GM23338 (cell line): ENCODE data around the gene NFATC1. TPM values are rescaled to one million over a fixed set of nuclear protein-coding genes. Genes with fewer than 3 reads are reported as not detected.
A peak's percentile ranks its signal among the peaks of the same experiment; 100 is the strongest.

Experiments used
- ATAC-seq: fragments of 200-7000 bp; cut with Tn5 transposase; 3 replicates; pipeline ENCODE4 v1.9.1; 2020
- DNase-seq: peaks from one replicate; pipeline ENCODE4 v3.0.0-alpha.2; 2015; ENCODE audit warnings: low spot score
- H2AFZ ChIP-seq: fragments of 200-600 bp; sonication (generic); 2 replicates; pipeline ENCODE4 v1.8.0; 2016; ENCODE audit warnings: antibody characterized with exemption, mild to moderate bottlenecking, moderate library complexity
- H3F3A ChIP-seq: fragments of 200-600 bp; sonication (generic); replicated peaks from 2 replicates; pipeline ENCODE4 v1.8.0; 2017; ENCODE audit warnings: antibody characterized with exemption, mixed run types, low read depth
- H3K27ac ChIP-seq: fragments of 200-600 bp; sonication (generic); 2 replicates; pipeline ENCODE4 v1.6.1; 2016; ENCODE audit warnings: low read depth
- H3K27me3 ChIP-seq: fragments of 200-600 bp; sonication (generic); 2 replicates; pipeline ENCODE4 v1.8.0; 2016; ENCODE audit warnings: mild to moderate bottlenecking, mixed run types, moderate library complexity; ENCODE audit not compliant: insufficient read depth
- H3K36me3 ChIP-seq: fragments of 200-600 bp; sonication (generic); 2 replicates; pipeline ENCODE4 v1.8.0; 2016; ENCODE audit warnings: mild to moderate bottlenecking; ENCODE audit not compliant: insufficient read depth
- H3K4me1 ChIP-seq: fragments of 200-600 bp; sonication (generic); 2 replicates; pipeline ENCODE4 v1.8.0; 2016; ENCODE audit warnings: mild to moderate bottlenecking, moderate library complexity; ENCODE audit not compliant: insufficient read depth
- H3K4me2 ChIP-seq: fragments of 200-600 bp; sonication (generic); 2 replicates; pipeline ENCODE4 v1.7.1; 2017; ENCODE audit warnings: mixed run types
- H3K4me3 ChIP-seq: fragments of 200-600 bp; sonication (generic); 2 replicates; pipeline ENCODE4 v1.6.1; 2016; ENCODE audit warnings: mixed run types
- H3K79me2 ChIP-seq: fragments of 200-600 bp; sonication (generic); replicated peaks from 2 replicates; pipeline ENCODE4 v1.8.0; 2017; ENCODE audit warnings: mild to moderate bottlenecking; ENCODE audit not compliant: insufficient read depth
- H3K9me2 ChIP-seq: fragments of 200-600 bp; sonication (generic); 2 replicates; pipeline ENCODE4 v1.8.0; 2017; ENCODE audit not compliant: insufficient read depth
- H4K20me1 ChIP-seq: fragments of 200-600 bp; sonication (generic); replicated peaks from 2 replicates; pipeline ENCODE4 v1.8.0; 2017; ENCODE audit warnings: mild to moderate bottlenecking; ENCODE audit not compliant: insufficient read depth
- H3K27ac Mint-ChIP-seq: 2 replicates; pipeline ENCODE4 v1.8.0; 2020; ENCODE audit warnings: inconsistent platforms, mild to moderate bottlenecking, moderate library complexity, mixed read lengths
- H3K27me3 Mint-ChIP-seq: 3 replicates; pipeline ENCODE4 v1.8.0; 2022; ENCODE audit warnings: low read depth, mild to moderate bottlenecking, moderate library complexity, mixed read lengths, inconsistent platforms; ENCODE audit not compliant: insufficient read depth, poor library complexity
- H3K36me3 Mint-ChIP-seq: 3 replicates; pipeline ENCODE4 v1.8.0; 2021; ENCODE audit warnings: low read depth, mild to moderate bottlenecking, inconsistent platforms, moderate library complexity, mixed read lengths
- H3K4me1 Mint-ChIP-seq: 3 replicates; pipeline ENCODE4 v1.8.0; 2020; ENCODE audit warnings: mild to moderate bottlenecking, inconsistent platforms, mixed read lengths
- H3K4me3 Mint-ChIP-seq: 3 replicates; pipeline ENCODE4 v1.8.0; 2021; ENCODE audit warnings: moderate library complexity, mild to moderate bottlenecking, inconsistent platforms, mixed read lengths
- H3K9me3 Mint-ChIP-seq: 3 replicates; pipeline ENCODE4 v1.8.0; 2020; ENCODE audit warnings: moderate library complexity, mild to moderate bottlenecking, inconsistent platforms, mixed read lengths
- CREB1 ChIP-seq: fragments of 250-450 bp; sonication (Bioruptor Pico); IDR thresholded peaks from 2 replicates; pipeline ENCODE4 v1.5.0; 2020; ENCODE audit warnings: low read depth, mild to moderate bottlenecking, moderate library complexity
- EZH2 ChIP-seq: fragments of 200-600 bp; sonication (generic); IDR thresholded peaks from one replicate; pipeline ENCODE4 v1.8.0; 2017; ENCODE audit warnings: antibody characterized with exemption, mild to moderate bottlenecking, low read depth; ENCODE audit not compliant: unreplicated experiment
- EZH2phosphoT487 ChIP-seq: fragments of 200-600 bp; sonication (generic); IDR thresholded peaks from one replicate; pipeline ENCODE4 v1.8.1; 2018; ENCODE audit warnings: antibody characterized with exemption; ENCODE audit not compliant: unreplicated experiment
- JUNB ChIP-seq: IDR thresholded peaks from one replicate; pipeline ENCODE4 v1.6.1; 2016; ENCODE audit warnings: antibody characterized with exemption; ENCODE audit not compliant: unreplicated experiment
- NANOG ChIP-seq: IDR thresholded peaks from 2 replicates; pipeline ENCODE4 v1.6.1; 2016; ENCODE audit warnings: antibody characterized with exemption, borderline replicate concordance
- POLR2AphosphoS5 ChIP-seq: IDR thresholded peaks from 2 replicates; pipeline ENCODE4 v1.6.1; 2016; ENCODE audit warnings: antibody characterized with exemption, low read depth
- STAT1 ChIP-seq: IDR thresholded peaks from one replicate; pipeline ENCODE4 v1.6.1; 2016; ENCODE audit warnings: antibody characterized with exemption; ENCODE audit not compliant: unreplicated experiment
- ZNF114 ChIP-seq: fragments of 250-450 bp; sonication (Bioruptor Pico); IDR thresholded peaks from 2 replicates; pipeline ENCODE4 v1.5.0; 2020; ENCODE audit warnings: mild to moderate bottlenecking, moderate library complexity
- ZNF331 ChIP-seq: fragments of 250-450 bp; sonication (Bioruptor Pico); IDR thresholded peaks from 2 replicates; pipeline ENCODE4 v1.5.0; 2020; ENCODE audit warnings: low read depth, mild to moderate bottlenecking, moderate library complexity
- polyA plus RNA-seq: library from polyadenylated mRNA; unstranded; fragments of >200 nt; fragmentation: Nextera tagmentation; extraction: Ambion mirVana; gene quantifications from 2 replicates; pipeline ENCODE4 v1.2.1, GENCODE V29; 2016
- total RNA-seq: library from RNA; depleted of rRNA; stranded (reverse); fragments of >200 nt; shearing (Covaris generic); gene quantifications from 2 replicates; pipeline ENCODE4 v1.2.3, GENCODE V29; 2014
- TF ChIP-seq, protein P1 (sequence below): fragments of 250-450 bp; sonication (Bioruptor Pico); IDR thresholded peaks from 2 replicates; pipeline ENCODE4 v1.5.0; 2020; ENCODE audit warnings: mild to moderate bottlenecking, moderate library complexity
- TF ChIP-seq, protein P2 (sequence below): IDR thresholded peaks from one replicate; pipeline ENCODE4 v1.6.1; 2018; ENCODE audit warnings: antibody characterized with exemption; ENCODE audit not compliant: unreplicated experiment
- TF ChIP-seq, protein P3 (sequence below): IDR thresholded peaks from 2 replicates; pipeline ENCODE4 v1.6.1; 2016; ENCODE audit warnings: antibody characterized with exemption
- TF ChIP-seq, protein P4 (sequence below), 2 experiments: fragments of 200-600 bp in 1 of 2; sonication (generic) in 1 of 2; conservative IDR thresholded peaks; 2 replicates each; pipeline versions ENCODE4 v1.5.1 to v1.6.1; 2016 to 2017; ENCODE audit warnings: antibody characterized with exemption in 2 of 2, low read depth in 2 of 2, mild to moderate bottlenecking in 2 of 2, moderate library complexity in 1 of 2

The NFATC1 gene
- total and polyA plus RNA-seq, 2 experiments from 2014 or later = 3.9 to 6.4 TPM

DNA sequence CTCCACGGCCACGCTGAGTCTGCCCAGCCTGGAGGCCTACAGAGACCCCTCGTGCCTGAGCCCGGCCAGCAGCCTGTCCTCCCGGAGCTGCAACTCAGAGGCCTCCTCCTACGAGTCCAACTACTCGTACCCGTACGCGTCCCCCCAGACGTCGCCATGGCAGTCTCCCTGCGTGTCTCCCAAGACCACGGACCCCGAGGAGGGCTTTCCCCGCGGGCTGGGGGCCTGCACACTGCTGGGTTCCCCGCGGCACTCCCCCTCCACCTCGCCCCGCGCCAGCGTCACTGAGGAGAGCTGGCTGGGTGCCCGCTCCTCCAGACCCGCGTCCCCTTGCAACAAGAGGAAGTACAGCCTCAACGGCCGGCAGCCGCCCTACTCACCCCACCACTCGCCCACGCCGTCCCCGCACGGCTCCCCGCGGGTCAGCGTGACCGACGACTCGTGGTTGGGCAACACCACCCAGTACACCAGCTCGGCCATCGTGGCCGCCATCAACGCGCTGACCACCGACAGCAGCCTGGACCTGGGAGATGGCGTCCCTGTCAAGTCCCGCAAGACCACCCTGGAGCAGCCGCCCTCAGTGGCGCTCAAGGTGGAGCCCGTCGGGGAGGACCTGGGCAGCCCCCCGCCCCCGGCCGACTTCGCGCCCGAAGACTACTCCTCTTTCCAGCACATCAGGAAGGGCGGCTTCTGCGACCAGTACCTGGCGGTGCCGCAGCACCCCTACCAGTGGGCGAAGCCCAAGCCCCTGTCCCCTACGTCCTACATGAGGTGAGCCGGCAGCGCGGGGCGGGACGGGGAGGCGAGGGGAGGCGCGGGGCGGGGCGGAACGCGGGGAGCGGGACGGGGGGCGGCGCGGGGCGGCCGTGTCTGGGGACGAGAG lies 15.2 kb downstream of the NFATC1 start:
- H2AFZ ChIP-seq = no peak overlapping the region
- TF ChIP-seq ZNF331 (no peak), EZH2 (no peak), EZH2phosphoT487 (no peak), NANOG (no peak), STAT1 (no peak), ZNF114 (CRISPR knock-in tag) (no peak), POLR2AphosphoS5 (no peak), JUNB (no peak), CREB1 (CRISPR knock-in tag) (no peak)
- TF ChIP-seq, protein P1, sequence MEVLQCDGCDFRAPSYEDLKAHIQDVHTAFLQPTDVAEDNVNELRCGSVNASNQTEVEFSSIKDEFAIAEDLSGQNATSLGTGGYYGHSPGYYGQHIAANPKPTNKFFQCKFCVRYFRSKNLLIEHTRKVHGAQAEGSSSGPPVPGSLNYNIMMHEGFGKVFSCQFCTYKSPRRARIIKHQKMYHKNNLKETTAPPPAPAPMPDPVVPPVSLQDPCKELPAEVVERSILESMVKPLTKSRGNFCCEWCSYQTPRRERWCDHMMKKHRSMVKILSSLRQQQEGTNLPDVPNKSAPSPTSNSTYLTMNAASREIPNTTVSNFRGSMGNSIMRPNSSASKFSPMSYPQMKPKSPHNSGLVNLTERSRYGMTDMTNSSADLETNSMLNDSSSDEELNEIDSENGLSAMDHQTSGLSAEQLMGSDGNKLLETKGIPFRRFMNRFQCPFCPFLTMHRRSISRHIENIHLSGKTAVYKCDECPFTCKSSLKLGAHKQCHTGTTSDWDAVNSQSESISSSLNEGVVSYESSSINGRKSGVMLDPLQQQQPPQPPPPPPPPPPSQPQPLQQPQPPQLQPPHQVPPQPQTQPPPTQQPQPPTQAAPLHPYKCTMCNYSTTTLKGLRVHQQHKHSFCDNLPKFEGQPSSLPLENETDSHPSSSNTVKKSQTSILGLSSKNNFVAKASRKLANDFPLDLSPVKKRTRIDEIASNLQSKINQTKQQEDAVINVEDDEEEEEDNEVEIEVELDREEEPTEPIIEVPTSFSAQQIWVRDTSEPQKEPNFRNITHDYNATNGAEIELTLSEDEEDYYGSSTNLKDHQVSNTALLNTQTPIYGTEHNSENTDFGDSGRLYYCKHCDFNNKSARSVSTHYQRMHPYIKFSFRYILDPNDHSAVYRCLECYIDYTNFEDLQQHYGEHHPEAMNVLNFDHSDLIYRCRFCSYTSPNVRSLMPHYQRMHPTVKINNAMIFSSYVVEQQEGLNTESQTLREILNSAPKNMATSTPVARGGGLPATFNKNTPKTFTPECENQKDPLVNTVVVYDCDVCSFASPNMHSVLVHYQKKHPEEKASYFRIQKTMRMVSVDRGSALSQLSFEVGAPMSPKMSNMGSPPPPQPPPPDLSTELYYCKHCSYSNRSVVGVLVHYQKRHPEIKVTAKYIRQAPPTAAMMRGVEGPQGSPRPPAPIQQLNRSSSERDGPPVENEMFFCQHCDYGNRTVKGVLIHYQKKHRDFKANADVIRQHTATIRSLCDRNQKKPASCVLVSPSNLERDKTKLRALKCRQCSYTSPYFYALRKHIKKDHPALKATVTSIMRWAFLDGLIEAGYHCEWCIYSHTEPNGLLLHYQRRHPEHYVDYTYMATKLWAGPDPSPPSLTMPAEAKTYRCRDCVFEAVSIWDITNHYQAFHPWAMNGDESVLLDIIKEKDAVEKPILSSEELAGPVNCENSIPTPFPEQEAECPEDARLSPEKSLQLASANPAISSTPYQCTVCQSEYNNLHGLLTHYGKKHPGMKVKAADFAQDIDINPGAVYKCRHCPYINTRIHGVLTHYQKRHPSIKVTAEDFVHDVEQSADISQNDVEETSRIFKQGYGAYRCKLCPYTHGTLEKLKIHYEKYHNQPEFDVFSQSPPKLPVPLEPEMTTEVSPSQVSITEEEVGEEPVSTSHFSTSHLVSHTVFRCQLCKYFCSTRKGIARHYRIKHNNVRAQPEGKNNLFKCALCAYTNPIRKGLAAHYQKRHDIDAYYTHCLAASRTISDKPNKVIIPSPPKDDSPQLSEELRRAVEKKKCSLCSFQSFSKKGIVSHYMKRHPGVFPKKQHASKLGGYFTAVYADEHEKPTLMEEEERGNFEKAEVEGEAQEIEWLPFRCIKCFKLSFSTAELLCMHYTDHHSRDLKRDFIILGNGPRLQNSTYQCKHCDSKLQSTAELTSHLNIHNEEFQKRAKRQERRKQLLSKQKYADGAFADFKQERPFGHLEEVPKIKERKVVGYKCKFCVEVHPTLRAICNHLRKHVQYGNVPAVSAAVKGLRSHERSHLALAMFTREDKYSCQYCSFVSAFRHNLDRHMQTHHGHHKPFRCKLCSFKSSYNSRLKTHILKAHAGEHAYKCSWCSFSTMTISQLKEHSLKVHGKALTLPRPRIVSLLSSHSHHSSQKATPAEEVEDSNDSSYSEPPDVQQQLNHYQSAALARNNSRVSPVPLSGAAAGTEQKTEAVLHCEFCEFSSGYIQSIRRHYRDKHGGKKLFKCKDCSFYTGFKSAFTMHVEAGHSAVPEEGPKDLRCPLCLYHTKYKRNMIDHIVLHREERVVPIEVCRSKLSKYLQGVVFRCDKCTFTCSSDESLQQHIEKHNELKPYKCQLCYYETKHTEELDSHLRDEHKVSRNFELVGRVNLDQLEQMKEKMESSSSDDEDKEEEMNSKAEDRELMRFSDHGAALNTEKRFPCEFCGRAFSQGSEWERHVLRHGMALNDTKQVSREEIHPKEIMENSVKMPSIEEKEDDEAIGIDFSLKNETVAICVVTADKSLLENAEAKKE (CRISPR knock-in tag) = no peak
- TF ChIP-seq, protein P2, sequence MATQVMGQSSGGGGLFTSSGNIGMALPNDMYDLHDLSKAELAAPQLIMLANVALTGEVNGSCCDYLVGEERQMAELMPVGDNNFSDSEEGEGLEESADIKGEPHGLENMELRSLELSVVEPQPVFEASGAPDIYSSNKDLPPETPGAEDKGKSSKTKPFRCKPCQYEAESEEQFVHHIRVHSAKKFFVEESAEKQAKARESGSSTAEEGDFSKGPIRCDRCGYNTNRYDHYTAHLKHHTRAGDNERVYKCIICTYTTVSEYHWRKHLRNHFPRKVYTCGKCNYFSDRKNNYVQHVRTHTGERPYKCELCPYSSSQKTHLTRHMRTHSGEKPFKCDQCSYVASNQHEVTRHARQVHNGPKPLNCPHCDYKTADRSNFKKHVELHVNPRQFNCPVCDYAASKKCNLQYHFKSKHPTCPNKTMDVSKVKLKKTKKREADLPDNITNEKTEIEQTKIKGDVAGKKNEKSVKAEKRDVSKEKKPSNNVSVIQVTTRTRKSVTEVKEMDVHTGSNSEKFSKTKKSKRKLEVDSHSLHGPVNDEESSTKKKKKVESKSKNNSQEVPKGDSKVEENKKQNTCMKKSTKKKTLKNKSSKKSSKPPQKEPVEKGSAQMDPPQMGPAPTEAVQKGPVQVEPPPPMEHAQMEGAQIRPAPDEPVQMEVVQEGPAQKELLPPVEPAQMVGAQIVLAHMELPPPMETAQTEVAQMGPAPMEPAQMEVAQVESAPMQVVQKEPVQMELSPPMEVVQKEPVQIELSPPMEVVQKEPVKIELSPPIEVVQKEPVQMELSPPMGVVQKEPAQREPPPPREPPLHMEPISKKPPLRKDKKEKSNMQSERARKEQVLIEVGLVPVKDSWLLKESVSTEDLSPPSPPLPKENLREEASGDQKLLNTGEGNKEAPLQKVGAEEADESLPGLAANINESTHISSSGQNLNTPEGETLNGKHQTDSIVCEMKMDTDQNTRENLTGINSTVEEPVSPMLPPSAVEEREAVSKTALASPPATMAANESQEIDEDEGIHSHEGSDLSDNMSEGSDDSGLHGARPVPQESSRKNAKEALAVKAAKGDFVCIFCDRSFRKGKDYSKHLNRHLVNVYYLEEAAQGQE = no peak
- TF ChIP-seq, protein P3, sequence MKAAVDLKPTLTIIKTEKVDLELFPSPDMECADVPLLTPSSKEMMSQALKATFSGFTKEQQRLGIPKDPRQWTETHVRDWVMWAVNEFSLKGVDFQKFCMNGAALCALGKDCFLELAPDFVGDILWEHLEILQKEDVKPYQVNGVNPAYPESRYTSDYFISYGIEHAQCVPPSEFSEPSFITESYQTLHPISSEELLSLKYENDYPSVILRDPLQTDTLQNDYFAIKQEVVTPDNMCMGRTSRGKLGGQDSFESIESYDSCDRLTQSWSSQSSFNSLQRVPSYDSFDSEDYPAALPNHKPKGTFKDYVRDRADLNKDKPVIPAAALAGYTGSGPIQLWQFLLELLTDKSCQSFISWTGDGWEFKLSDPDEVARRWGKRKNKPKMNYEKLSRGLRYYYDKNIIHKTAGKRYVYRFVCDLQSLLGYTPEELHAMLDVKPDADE = no peak
- TF ChIP-seq, protein P4, sequence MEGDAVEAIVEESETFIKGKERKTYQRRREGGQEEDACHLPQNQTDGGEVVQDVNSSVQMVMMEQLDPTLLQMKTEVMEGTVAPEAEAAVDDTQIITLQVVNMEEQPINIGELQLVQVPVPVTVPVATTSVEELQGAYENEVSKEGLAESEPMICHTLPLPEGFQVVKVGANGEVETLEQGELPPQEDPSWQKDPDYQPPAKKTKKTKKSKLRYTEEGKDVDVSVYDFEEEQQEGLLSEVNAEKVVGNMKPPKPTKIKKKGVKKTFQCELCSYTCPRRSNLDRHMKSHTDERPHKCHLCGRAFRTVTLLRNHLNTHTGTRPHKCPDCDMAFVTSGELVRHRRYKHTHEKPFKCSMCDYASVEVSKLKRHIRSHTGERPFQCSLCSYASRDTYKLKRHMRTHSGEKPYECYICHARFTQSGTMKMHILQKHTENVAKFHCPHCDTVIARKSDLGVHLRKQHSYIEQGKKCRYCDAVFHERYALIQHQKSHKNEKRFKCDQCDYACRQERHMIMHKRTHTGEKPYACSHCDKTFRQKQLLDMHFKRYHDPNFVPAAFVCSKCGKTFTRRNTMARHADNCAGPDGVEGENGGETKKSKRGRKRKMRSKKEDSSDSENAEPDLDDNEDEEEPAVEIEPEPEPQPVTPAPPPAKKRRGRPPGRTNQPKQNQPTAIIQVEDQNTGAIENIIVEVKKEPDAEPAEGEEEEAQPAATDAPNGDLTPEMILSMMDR (conservative IDR thresholded peaks at IDR 0.05; ENCODE audit: low read depth in 2 of 2) = no peak
- H3K36me3 Mint-ChIP-seq = peaks cover 5% of the 10 kb centered on the region; the same call in 2 of the 3 replicates
- no peaks in the 10 kb centered on the region for H3F3A ChIP-seq
- no peak overlapping the region for H3K4me3 Mint-ChIP-seq
- H3K4me1 Mint-ChIP-seq = peaks cover 15% of the 10 kb centered on the region
- no peak overlapping the region for H3K27ac ChIP-seq
- H3K9me2 ChIP-seq = 0 out of 2 replicates have a peak, but pooled peaks cover 4% of the 10 kb centered on the region
- ATAC-seq = peak; percentile 18; the same call in 2 of the 3 replicates
- H3K4me3 ChIP-seq = no peak overlapping the region
- H3K4me1 ChIP-seq = no peaks in the 10 kb centered on the region; the same call in 1 of the 2 replicates
- H3K36me3 ChIP-seq = no peaks in the 10 kb centered on the region
- no peak overlapping the region for H3K27ac Mint-ChIP-seq
- no peak overlapping the region for H3K4me2 ChIP-seq
- no peaks in the 10 kb centered on the region for H3K9me3 Mint-ChIP-seq
- H3K79me2 ChIP-seq = no peaks in the 10 kb centered on the region
- no peak for DNase-seq
- no peaks in the 10 kb centered on the region for H3K27me3 ChIP-seq
- H3K27me3 Mint-ChIP-seq = peaks cover 13% of the 10 kb centered on the region
- no peaks in the 10 kb centered on the region for H4K20me1 ChIP-seq
